Occipital lobe (tissue), 2 donors: ENCODE measurements around the gene C1GALT1C1. TPM values are rescaled to one million over a fixed set of nuclear protein-coding genes. Genes with fewer than 3 reads are reported as not detected.

ENCODE experiments used
- DNase-seq: peaks from one replicate; lab custom pipeline; 2025; lab: John Stamatoyannopoulos, UW
- total RNA-seq: library from RNA; depleted of rRNA; stranded (reverse); fragments of >200 nt; gene quantifications from one replicate; pipeline ENCODE4 v1.2.3, GENCODE V29; 2014

Gene C1GALT1C1
- total RNA-seq, 1 donor from 2014 or later: 16.2 TPM

DNA sequence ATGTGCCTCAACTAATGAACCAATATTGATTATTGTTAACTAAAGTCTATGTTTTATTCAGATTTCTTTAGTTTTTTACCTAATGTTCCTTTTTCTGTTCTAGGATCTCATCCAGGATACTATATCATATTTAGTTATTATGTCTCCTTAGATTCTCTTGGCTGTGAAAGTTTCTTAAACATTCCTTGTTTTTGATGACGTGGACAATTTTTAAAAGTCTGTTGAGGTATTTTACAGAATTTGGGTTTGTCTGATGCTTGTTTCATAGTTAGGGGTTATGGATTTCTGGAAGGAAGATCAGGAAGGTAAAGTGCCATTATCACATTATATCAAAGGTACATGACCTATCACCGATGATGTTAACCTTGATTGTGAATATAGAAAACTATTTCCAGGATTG is 44.2 kb downstream of the C1GALT1C1 start:
- no peak for DNase-seq

Other genes with a start within 250 kb of the C1GALT1C1 start
- 48.8 TPM for gene LAMP2, start 160.8 kb downstream of the C1GALT1C1 start, total RNA-seq
- gene CUL4B, start 69.1 kb downstream of the C1GALT1C1 start, total RNA-seq: 39.8 TPM
- gene MCTS1, start 26.0 kb downstream of the C1GALT1C1 start, total RNA-seq: 39.1 TPM
- not detected for gene CT47B1, start 245.8 kb upstream of the C1GALT1C1 start, total RNA-seq